Testis (tissue), 3 donors: ENCODE data around the gene CCT8. TPM values are rescaled to one million over a fixed set of nuclear protein-coding genes. Genes with fewer than 3 reads are reported as not detected.

Experiments
- DNase-seq: peaks from one replicate; pipeline ENCODE4 v3.0.0-alpha.2; 2019
- H3K27ac ChIP-seq, 2 donors: fragments of 200-600 bp; sonication (generic); one replicate each; pipeline ENCODE4 v1.5.1; 2019
- H3K27me3 ChIP-seq: fragments of 200-600 bp; sonication (generic); one replicate; pipeline ENCODE4 v1.5.1; 2019
- H3K36me3 ChIP-seq: fragments of 200-600 bp; sonication (generic); one replicate; pipeline ENCODE4 v1.5.1; 2017; ENCODE audit warnings: low read depth; ENCODE audit errors: missing control alignments
- H3K4me1 ChIP-seq: fragments of 200-600 bp; sonication (generic); one replicate; pipeline ENCODE4 v1.5.1; 2019
- H3K4me3 ChIP-seq, 2 donors: fragments of 200-600 bp; sonication (generic); one replicate each; pipeline ENCODE4 v1.5.1; 2017 to 2019
- H3K9me3 ChIP-seq: fragments of 200-600 bp; sonication (generic); one replicate; pipeline ENCODE4 v1.5.1; 2017
- CTCF ChIP-seq, 3 experiments: fragments of 450-650 bp in 2 of 3; fragments of 200-600 bp in 1 of 3; sonication (generic) in 1 of 3; IDR thresholded peaks; one replicate each; pipeline ENCODE4 v1.5.1; 2016 to 2019; ENCODE audit warnings: antibody characterized with exemption in 3 of 3, mild to moderate bottlenecking in 2 of 3, moderate library complexity in 1 of 3
- POLR2A ChIP-seq: fragments of 450-650 bp; IDR thresholded peaks from one replicate; pipeline ENCODE4 v1.6.1; 2017; ENCODE audit warnings: antibody characterized with exemption, mild to moderate bottlenecking, moderate library complexity
- WGBS, 2 donors: methylation state at CpG; one replicate each; pipeline ENCODE4 v1.1.5; 2018; 5-methylcytosine and 5-hydroxymethylcytosine counted together
- intact Hi-C: fragments of 100-400 bp; cut with DNase I; formaldehyde crosslinking; loops from one replicate; pipeline ENCODE4 v1.15.1; 2023; ENCODE audit warnings: low total_unique reads
- polyA plus RNA-seq: library from polyadenylated mRNA; stranded (reverse); fragments of 350-450 nt; fragmentation: Illumina TruSeq; extraction: RNeasy Lipid Tissue Mini Kit (QIAGEN cat#74804); gene quantifications from one replicate; pipeline ENCODE4 v1.2.3, GENCODE V29; 2014; ENCODE audit warnings: low read depth, low replicate concordance; ENCODE audit not compliant: insufficient read depth
- total RNA-seq, 2 donors: library from RNA; depleted of rRNA; stranded (reverse); fragments of >200 nt; gene quantifications; one replicate each; pipeline ENCODE4 v1.2.3, GENCODE V29; 2016

Gene CCT8
- total and polyA plus RNA-seq, 3 donors from 2014 or later = 106 to 121 (median 116) TPM

GRCh38 chr21:29056005-29056404 is 17.4 kb downstream of the CCT8 start:
- no peak overlapping the region for H3K4me3 ChIP-seq
- DNase-seq = no peak
- TF ChIP-seq CTCF (IDR thresholded peaks at IDR 0.05) = no peak
- no peak for TF ChIP-seq POLR2A
- intact Hi-C loops = no loop called here
- 54 to 77% methylated on average over 1 of the region's 1 CpG for WGBS, 2 donors
- H3K4me1 ChIP-seq = no peaks in the 10 kb centered on the region
- H3K27me3 ChIP-seq = no peaks in the 10 kb centered on the region
- no peaks in the 10 kb centered on the region for H3K9me3 ChIP-seq
- H3K36me3 ChIP-seq = no peaks in the 10 kb centered on the region
- H3K27ac ChIP-seq = no peak overlapping the region

- Histone ChIP-seq H3K27me3 (no peaks in the 10 kb centered on the region), H3K36me3 (no peaks in the 10 kb centered on the region), H3K9me3 (no peaks in the 10 kb centered on the region), H3K4me1 (no peaks in the 10 kb centered on the region), H3K27ac (no peak overlapping the region), H3K4me3 (no peak overlapping the region)
- no peak for DNase-seq
- 83 to 86% methylated on average over 5 of the region's 5 CpGs for WGBS, 2 donors
- intact Hi-C loops = no loop called here
- TF ChIP-seq CTCF (IDR thresholded peaks at IDR 0.05) (no peak), POLR2A (no peak)
Measured at GRCh38 chr21:29055080-29055479, 18.4 kb downstream of the CCT8 start.

GRCh38 chr21:29053656-29054055 is 19.8 kb downstream of the CCT8 start:
- no peaks in the 10 kb centered on the region for H3K4me1 ChIP-seq
- TF ChIP-seq POLR2A (no peak), CTCF (IDR thresholded peaks at IDR 0.05) (no peak)
- no peak overlapping the region for H3K4me3 ChIP-seq
- H3K36me3 ChIP-seq = no peaks in the 10 kb centered on the region
- intact Hi-C loops = no loop called here
- WGBS, 2 donors = 78 to 80% methylated on average over 4 of the region's 4 CpGs
- DNase-seq = no peak
- H3K27ac ChIP-seq = peak overlapping the region in 1 of 2 donors; percentile 19
- no peaks in the 10 kb centered on the region for H3K27me3 ChIP-seq
- no peaks in the 10 kb centered on the region for H3K9me3 ChIP-seq

- 79 to 86% methylated on average over 5 of the region's 5 CpGs for WGBS, 2 donors
Measured at GRCh38 chr21:29053011-29053553, 20.4 kb downstream of the CCT8 start.

More at GRCh38 chr21:29053011-29053553, 20.4 kb downstream of the CCT8 start:
- DNase-seq = no peak
- Histone ChIP-seq H3K9me3 (no peaks in the 10 kb centered on the region), H3K27me3 (no peaks in the 10 kb centered on the region), H3K36me3 (no peaks in the 10 kb centered on the region), H3K4me1 (no peaks in the 10 kb centered on the region), H3K4me3 (no peak overlapping the region), H3K27ac (peak overlapping the region in 1 of 2 donors; percentile 19)
- intact Hi-C loops = no loop called here
- TF ChIP-seq CTCF (IDR thresholded peaks at IDR 0.05) (no peak), POLR2A (no peak)
